RKO (cell line): ENCODE measurements around the gene SLC39A11.
"Not testable (repeated sequence)": the region's sequence is repeated elsewhere in the genome, so short reads cannot be mapped to it uniquely, and the experiment has no call there.

Experiments used
- DNase-seq: peaks from one replicate; pipeline ENCODE4 v3.0.0-alpha.2; 2016; ENCODE audit warnings: low spot score

SLC39A11 gene

DNA sequence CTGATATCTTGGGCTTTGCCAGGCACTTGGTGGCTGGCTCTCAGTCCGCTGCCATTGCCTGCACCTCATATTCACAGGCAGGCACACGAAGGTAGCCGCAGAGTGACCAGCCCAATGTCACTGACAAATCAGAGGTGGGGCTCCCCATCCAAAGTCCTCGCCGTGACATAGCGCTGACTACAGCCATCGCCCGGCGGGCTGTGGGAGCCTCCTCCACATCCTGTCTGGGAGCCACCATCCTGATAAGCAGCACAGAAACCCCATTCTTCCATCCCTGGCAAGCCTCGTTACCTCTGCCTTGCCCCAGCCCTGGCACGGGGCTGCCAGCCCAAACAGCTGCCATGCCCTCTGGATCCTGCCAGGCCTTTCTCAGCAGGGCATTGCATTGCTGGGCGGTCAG lies 437.8 kb downstream of the SLC39A11 start:
- no peak for DNase-seq

DNA sequence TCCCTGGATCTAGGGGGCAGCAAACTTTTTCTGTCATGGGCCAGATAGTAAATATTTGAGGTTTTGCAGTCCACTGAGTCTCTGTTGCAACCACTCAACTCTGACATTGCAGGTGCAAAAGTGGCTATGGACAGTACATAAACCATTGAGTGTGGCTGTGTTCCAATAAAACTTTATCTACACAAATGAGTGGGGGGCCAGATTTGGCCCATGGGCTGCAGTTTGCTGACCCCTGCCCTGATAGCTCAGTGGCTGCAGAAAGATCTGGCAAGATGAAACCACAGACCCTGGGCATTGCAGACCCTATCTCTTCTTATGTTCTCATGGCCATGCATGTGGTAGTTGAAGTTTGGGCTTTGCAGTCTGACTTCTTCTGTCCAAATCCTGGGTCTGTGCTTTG lies 440.5 kb downstream of the SLC39A11 start:
- DNase-seq, result no peak

DNA sequence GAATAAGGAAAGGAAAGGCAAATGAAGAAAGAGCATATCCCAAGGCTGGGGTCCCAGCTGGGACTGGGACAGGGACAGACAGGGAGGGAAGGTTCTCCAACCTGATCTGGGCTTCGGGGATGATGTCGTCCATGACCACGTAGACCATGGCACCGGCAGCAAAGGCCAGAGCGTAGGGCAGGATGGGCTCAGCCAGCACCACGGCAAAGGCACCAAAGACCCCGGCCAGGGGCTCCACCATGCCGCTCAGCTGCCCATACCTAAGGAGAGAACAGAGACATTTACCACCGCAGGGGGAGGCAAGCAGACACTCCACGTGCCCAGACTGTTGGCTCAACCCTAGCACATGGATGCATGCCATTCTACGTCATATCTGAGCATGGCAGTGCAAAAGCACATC lies 443.8 kb downstream of the SLC39A11 start:
- no peak for DNase-seq

DNA sequence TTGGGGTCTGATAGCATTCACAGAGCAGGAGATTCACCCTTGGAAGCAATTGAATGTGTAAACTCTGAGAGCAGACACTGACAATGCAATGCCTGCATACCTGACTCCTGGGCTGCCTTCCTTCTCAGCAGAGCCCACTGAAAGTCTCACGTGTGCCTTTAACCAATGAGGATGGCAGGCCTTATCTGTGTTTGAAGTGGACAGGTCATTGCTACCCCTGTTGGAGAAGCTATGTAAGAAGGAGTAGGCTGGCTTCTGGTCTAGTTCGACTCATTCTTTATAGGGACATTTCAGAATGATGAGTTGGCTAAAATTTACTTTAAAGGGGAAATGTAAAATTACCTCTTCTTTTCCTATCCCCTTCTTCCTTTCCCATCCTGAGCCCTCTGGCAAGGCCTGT lies 446.3 kb downstream of the SLC39A11 start:
- no peak for DNase-seq

DNA sequence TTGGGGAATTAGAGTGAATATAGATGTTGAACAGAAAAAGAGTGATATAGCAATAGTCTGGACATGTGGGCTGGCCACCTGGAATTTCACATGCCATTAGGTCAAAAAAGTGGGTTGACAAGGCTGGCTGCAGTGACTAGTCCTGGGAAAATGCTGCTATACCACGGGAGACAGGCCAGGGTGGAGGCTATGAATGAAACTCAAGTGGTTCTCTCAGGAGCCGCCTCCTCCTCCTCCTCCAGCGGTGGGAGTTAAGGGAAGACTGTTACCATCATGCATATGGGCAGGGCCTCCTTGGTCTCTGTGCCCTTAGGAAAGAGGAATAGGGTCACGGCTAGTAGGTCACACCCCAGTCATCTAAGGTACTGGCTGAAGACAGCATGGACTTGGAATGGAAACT lies 448.0 kb downstream of the SLC39A11 start:
- no peak for DNase-seq

DNA sequence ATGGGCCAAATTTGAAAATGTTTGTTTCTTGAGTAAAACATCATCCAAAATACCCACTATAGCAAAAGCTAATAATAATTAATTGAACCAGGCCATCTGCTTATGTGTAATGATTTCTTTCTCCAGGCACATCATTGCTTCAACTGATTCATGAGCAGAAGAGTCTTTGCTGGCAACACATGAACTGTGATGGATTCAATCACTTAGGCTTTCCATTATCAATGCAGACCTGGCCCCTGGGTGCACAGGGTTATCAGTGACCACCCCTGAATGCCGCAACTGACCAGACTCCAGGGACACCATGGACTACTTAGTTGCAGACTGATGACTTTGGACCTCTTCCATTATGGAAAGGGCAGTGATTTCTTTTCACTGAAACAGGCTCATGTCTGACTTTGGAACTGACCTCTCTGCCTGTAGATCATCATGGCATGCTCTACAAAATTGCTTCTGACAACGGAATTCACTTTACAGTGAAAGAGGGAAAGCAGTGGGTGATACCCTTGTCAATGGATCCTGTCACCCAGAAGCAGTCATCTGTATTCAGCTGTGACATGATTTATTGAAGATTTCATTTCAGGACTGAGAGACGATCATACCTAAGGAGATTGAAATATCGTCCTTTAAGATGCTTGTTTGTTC lies 448.8 kb downstream of the SLC39A11 start:
- no peak for DNase-seq

DNA sequence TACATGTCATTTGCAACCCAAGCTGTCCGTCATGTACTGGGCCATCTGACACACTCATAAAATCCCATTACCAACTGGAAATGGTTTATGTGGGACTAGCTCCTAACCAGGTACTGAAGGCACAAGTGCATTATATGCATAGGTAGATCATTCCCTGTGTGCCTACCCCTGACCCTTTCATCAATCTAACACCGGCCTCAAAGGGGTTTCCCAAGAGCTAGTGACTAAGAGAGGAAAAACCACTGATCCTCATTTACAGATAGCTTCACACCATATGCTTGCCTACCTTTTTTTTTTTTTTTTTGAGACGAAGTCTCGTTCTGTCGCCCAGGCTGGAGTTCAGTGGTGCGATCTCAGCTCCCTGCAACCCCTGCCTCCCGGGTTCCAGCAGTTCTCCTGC lies 449.8 kb downstream of the SLC39A11 start:
- no peak for DNase-seq

DNA sequence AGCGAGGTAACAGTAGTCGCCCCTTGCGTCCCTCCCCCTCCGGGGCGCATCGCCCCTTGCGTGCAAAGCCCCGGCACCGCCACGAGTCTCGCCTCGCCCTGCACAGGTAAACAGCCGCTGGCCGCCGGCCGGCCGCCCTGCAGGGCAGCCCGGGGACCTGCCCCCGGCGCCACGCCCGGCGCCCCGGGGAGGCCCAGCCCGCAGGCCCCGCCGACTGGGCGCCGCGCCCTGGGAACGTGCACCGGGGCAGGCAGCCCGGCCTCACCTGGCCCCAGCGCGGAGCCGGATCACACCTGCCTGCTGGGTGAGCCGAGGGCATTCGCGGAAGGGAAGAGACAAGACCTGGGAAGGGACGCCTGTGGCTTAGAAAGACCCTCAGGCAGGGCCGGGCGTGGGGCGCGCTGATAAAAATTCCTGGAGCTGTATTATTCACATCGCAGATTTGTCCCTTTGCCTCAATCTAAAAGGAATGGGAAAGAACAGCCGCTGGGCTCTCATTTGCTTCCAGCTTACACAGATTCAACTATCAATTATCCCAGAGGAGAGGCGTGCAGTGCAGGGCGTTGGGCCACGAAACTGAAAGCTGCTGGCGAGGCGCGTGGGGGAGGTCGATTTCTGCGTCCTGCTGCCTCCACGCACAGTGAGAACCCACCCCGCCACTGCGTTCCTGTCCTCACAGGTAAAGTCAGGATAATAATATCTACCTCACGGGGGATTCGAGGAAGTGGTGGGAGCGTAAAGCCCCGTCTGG lies 451.9 kb downstream of the SLC39A11 start:
- DNase-seq, result no peak

DNA sequence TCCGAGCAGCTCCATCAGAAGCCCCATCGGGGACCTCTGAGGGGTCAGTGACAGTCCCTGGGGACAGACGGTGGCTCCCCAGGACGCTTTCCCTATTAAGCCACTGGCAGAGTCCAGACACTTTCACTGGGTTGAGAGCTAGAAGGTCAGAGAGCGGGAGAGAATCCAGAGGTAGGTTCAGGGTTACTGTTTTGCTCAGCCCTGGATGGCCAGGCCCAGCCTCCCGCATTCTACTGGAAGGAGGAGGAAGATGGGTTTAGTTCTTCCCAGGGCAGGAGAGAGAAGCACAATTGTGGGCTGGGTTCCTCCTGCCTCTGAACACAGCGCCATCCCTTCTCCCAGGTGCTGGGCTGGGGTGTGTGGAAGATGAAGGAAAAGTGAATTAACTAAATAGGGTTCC lies 452.8 kb downstream of the SLC39A11 start:
- no peak for DNase-seq

DNA sequence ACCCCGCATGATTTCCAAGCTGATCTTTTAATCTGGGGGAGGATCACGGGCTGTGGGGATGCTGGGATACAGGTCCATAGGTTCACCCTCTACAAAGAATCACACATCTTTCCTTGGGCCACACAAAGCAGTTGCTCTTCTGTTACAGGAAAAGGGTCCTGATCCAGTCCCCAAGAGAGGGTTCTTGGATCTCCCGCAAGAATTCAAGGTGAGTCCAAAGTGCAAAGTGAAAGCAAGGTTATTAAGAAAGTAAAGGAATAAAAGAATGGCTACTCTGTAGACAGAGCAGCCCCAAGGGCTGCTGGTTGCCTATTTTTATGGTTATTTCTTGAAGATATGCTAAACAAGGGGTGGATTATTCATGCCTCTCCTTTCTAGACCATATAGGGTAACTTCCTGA lies 453.6 kb downstream of the SLC39A11 start:
- DNase-seq, result not testable (repeated sequence)

DNA sequence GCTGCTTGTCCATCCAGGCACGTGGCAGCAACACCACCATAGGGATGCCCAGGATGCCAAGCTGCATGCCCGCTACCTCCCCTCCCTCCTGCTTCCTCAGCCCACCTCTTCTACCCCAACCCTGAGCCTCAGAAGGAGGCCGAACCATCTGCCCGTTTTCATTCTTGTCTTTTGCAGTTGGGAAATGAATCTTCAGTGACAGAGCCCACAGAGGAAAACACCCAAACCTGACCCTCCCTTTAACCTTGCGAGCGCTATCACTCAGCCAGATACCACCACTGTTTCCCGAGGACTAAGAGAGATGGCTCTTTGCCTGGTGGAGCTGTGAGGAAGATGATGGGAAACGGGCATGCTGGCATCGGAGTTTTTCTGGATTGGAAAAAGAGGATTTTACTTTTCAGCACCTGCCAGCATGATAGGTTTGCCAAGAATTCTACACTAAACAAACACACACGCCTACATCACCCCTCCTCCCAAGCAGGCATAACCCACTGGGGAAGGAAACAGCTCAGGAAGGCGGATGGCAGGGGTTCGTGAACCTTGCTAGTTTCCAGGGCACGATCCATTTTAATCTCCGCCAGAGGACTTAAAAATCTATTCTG lies 457.4 kb downstream of the SLC39A11 start:
- DNase-seq, result no peak

DNA sequence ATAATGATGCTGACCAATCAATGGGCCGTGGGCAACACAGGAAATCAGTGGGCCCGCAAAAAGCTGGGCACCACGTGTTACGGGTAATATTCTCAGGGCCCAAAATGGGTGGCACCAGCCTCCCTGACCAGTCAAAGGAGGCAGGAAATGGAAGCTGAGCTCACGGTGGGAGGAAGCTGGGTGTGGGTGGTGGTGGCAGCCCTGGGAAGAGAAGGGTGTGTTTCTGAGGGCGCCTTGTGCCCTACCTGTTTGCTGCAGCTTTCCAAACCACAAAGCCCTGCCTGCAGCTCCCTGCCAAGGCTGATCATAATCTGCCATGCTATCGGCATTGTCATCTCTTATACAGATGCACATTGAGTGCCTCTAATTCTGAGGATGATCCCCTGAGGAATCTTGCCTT lies 457.9 kb downstream of the SLC39A11 start:
- DNase-seq, result no peak

DNA sequence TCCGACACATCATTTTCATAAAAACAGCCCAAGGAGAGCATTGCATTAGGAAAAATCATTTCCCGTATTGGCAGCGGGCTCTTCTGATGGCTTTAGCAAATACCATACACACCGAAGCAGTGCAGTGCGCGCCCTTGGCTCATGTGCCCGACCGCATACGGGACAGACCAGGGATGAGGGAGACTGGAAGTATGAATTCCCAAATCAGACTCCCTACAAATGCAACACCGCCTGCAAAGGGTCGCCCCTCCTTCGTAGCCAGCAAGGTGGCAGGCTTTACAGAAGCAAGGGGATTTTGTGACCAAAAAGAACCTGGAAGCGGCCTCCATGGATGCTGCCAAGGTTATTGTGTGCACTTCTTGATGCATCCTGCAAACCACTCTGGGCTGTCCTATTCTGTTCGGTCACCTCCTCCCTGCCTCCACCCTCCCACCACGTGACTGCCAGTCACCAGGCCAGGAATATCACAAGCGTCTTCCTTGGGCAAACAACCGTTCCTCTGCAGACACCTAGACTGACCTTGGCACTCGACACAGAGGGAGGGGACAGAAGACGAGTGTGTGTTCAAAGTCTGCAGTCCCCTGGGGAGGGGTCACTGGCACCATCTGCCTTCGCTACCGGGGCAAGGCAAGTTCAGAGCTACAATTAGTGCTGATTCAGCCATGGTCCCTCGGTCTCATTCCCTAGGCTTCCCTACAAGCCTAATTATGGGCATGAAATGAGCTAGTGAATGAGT lies 460.4 kb downstream of the SLC39A11 start:
- DNase-seq, result no peak

DNA sequence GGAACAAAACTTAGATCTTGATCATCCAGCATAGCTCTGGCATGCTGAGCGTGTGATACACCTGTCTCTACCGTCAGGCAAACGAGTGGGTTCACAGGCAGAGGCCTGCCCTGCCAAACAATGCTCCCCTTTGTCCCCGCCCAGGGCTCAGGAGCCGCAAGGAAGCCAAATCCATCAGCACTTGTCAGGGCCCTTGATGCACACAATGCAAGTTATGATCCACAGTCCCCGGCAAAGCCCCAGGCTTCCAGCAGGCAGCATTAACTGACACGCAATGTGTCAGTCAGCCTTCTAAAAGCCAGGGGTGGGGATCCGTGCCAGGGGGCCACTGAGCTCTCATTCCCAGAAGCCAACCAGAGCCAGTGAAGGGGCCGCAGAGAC lies 460.9 kb downstream of the SLC39A11 start:
- DNase-seq, result no peak

DNA sequence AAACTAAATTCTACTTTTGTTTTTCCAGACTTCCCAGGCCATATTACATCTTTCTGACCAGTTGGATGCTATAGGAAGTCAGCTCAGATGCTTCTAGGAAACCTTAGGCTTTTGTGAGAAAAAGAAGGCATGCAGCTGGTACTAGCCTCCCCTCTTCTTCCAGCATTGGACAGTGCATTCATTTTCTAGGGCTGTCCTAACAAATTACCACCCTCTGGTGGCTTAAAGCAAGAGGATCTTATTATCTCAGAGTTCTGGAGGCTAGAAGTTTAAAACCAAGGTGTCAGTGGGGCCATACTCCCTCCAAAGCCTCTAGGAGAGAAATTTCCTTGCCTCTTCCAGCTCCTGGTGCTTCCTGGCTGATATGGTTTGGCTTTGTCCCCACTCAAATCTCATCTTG lies 467.8 kb downstream of the SLC39A11 start:
- no peak for DNase-seq

DNA sequence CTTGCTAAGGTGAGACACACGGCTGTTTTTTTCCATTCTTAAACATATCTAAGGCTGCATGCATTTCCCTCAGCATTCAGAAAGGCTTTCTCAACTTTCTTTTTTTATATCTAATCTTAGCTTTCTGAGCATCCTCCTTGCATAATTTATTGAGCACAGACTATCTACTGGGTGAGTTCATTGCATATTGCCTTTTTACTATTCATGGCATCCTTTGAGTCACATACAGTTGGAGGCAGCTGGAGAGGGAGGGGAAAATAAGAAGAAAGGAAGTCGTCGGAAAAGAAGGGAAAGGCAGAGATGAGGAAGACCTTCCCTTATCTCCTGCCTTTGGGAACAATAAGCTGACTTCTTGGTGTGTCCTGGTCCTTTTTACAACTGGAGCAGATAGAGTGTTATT lies 468.3 kb downstream of the SLC39A11 start:
- no peak for DNase-seq

DNA sequence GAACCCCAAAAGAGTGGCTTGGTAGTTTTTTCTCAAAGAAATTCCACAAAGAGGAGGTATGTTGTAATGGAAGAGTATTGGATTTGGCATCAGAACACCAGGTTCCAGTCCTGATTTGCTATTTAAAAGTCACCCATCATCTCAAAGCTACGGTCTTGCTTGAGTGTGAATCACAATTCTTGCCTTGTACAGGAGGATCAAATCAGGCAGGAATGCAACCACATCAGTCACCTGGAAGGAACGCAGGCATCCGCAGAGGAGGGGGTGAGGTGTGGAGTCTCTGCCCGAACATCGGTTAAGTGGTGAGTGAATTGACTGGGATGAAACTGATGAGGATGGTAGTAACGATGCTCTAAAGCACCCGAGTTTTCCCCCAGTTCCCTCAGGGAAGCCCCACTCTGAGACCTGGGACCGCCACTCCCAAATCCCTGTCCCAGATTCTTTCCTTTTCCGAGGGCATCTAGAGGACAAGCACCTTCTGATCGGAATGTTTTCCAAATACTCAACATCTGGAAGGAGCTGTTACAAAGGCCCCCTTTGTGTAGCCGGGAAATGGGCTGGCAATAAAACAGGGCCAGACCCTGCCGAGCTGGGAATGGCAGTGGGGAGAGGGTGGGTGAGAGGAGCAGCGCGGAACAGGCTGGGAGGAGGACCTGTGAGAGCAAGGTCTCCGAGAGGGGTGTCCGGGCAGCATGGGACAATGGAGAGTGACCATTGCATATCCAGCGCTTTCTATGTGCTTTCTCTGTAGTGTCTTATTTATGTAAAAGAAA lies 469.6 kb downstream of the SLC39A11 start:
- no peak for DNase-seq

DNA sequence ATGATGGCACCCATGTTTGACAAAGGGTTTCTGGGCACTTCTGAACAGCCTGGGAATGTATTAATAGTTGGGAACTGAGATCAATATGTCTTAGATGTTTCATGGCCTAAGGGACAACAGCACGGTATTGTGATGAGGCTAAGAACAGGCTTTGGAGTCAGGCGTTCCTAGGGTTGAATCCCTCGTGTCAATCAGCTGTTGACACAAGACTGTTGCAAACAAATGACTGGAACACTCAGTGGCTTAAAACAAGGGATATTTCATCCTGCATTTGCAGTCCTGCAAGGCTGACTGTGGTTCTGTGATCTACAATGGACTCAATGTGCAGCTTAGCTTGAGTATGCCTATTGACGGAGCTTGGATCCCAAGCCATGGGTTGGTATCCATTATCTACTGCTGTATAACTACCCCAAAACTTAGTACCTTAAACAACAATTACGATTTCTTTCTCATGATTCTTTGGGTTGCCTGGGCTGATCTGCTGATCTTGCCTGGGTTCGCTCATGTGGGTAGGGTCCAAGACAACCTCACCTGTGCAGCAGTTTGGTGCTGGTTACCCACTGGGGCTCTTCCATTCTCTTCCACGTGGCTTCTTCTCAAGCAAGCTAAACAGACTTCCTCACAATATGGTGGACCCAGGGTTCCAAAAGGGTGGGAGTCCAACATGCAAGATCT lies 472.4 kb downstream of the SLC39A11 start:
- DNase-seq, result no peak

DNA sequence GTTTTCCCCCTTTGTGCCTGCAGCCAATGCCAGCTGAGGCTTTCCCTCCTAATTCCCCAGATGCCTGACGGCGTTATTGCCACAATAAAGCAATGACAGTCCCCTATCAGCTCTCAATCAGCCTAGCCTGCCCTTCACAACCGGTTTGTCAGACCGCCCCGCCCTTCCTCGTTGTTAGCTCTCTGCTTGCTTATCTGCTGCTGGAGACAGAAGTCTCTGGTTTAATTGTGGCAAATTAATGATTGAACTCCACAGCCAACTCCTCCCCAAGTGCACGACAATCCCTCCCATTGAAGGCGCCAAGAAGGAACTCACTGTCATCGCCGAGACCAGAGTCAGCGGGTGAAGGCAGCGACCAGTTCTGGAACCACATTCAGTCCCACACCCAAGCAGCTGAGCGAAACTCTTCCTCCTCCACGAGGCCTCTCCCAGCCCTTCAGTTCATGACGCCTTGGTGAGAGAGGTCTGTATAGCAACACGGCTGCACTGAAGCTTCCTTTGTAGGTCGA lies 474.4 kb downstream of the SLC39A11 start:
- no peak for DNase-seq

DNA sequence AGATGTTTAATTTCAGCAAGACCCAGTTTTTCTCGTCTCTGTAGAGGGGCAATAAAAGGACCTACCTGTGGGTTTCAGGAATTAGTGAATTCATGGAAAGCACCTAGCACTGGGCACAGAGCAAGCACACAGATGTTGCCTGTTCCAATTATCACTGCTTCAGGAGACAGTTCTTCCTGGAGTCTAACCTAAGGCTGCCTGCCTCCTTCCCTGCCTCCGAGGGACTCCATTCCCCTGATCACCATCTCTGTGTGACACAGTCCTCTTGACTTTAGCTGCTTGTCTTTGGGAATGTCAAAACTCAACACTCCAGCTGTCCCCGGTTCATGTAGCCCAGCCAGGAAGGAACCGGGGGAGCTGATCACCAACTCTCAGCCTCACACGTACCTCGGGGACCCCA lies 474.9 kb downstream of the SLC39A11 start:
- no peak for DNase-seq

DNA sequence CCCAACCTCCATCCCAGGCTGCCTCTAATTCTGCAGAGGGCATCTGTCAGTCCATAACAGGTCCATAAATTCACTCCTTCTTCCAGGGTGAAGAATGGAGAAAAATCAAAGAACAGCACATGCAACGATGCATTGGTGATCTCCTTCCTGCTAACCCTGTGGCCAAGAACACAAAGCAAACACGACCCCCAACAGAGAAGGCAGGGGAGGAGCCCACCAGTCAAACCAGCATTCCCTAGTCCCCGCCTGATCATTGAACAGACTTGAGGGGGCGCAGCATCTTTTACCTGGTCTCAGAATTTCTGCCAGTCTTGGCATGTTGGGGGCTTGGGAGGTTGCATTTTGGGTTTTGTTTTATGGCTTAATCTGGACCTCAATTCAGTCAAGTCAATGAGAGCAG lies 476.0 kb downstream of the SLC39A11 start:
- no peak for DNase-seq
